GM12878 (cell line): ENCODE data around the gene SLC12A5.

ENCODE experiments used
- CBX5 ChIP-seq: sonication (generic); IDR thresholded peaks from 2 replicates; pipeline ENCODE4 v1.6.1; 2016; ENCODE audit warnings: low read depth, moderate library complexity, mild to moderate bottlenecking, inconsistent platforms
- CREM ChIP-seq: IDR thresholded peaks from 2 replicates; pipeline ENCODE4 v1.6.1; 2014; ENCODE audit warnings: antibody characterized with exemption, low read depth
- EZH2 ChIP-seq: IDR thresholded peaks from 2 replicates; pipeline ENCODE4 v1.6.1; 2012; ENCODE audit warnings: low read depth, mild to moderate bottlenecking, control low read depth, inconsistent platforms, low read length, borderline replicate concordance; ENCODE audit not compliant: control insufficient read depth
- POLR2AphosphoS5 ChIP-seq: IDR thresholded peaks from 2 replicates; pipeline ENCODE4 v1.6.1; 2011; ENCODE audit warnings: mild to moderate bottlenecking, low read length, inconsistent platforms
- RCOR1 ChIP-seq: conservative IDR thresholded peaks from 2 replicates; pipeline ENCODE4 v1.6.1; 2012; ENCODE audit warnings: low read depth, low read length, improper control_type of control experiment
- SMC3 ChIP-seq: IDR thresholded peaks from 2 replicates; pipeline ENCODE4 v1.6.1; 2011; ENCODE audit warnings: low read length, improper control_type of control experiment, borderline replicate concordance
- SP1 ChIP-seq: IDR thresholded peaks from one replicate; pipeline ENCODE4 v1.6.1; 2011; ENCODE audit warnings: low read depth, low read length
- ZNF274 ChIP-seq: IDR thresholded peaks from one replicate; pipeline ENCODE4 v1.8.0; 2011; ENCODE audit not compliant: insufficient read length, insufficient read depth
- TF ChIP-seq, protein P1 (sequence below), 3 experiments: IDR thresholded peaks in 2 of 3; conservative IDR thresholded peaks in 1 of 3; 2 replicates each; pipeline ENCODE4 v1.5.1; 2011; ENCODE audit warnings: low read depth in 3 of 3, low read length in 3 of 3, mild to moderate bottlenecking in 3 of 3, control low read depth in 2 of 3, moderate library complexity in 2 of 3, inconsistent platforms in 1 of 3, mixed read lengths in 1 of 3; ENCODE audit not compliant: control insufficient read depth in 2 of 3, insufficient read depth in 1 of 3; ENCODE audit errors: extremely low read depth in 1 of 3
- TF ChIP-seq, protein P2 (sequence below): IDR thresholded peaks from 2 replicates; pipeline ENCODE4 v1.6.1; 2012; ENCODE audit warnings: low read depth, low read length, improper control_type of control experiment

DNA sequence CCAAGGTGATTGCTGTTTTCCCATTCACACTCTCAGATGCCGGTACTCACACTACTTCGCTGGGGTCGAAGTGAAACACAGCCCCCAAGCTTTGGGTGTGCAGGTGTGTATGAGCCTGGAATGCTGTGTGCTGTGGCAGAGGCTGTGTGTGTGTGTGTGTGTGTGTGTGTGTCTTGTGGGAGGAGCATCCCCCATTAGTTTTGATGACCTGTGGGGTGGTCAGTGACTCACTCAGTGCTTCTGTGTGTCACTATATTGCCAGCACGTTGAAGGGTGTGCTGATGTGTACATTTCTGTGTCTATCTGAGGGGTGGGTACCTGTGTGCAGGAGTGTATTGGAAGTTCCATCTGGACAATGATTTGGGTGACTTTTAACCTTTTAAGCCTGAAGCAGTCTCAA is 5.0 kb upstream of the SLC12A5 start:
- TF ChIP-seq ZNF274 (no peak), CREM (no peak), POLR2AphosphoS5 (no peak), SMC3 (no peak), RCOR1 (no peak), SP1 (no peak), EZH2 (no peak), CBX5 (no peak)
- TF ChIP-seq, protein P1, sequence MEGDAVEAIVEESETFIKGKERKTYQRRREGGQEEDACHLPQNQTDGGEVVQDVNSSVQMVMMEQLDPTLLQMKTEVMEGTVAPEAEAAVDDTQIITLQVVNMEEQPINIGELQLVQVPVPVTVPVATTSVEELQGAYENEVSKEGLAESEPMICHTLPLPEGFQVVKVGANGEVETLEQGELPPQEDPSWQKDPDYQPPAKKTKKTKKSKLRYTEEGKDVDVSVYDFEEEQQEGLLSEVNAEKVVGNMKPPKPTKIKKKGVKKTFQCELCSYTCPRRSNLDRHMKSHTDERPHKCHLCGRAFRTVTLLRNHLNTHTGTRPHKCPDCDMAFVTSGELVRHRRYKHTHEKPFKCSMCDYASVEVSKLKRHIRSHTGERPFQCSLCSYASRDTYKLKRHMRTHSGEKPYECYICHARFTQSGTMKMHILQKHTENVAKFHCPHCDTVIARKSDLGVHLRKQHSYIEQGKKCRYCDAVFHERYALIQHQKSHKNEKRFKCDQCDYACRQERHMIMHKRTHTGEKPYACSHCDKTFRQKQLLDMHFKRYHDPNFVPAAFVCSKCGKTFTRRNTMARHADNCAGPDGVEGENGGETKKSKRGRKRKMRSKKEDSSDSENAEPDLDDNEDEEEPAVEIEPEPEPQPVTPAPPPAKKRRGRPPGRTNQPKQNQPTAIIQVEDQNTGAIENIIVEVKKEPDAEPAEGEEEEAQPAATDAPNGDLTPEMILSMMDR (IDR thresholded peaks at IDR 0.05 in 2 of 3, conservative IDR thresholded peaks at IDR 0.05 in 1 of 3; ENCODE audit: control insufficient read depth in 2 of 3, extremely low read depth in 1 of 3, insufficient read depth in 1 of 3, low read depth in 3 of 3, low read length in 3 of 3) = no peak
- TF ChIP-seq, protein P2, sequence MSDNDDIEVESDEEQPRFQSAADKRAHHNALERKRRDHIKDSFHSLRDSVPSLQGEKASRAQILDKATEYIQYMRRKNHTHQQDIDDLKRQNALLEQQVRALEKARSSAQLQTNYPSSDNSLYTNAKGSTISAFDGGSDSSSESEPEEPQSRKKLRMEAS = no peak
